ENCODE results near the gene CRYGN. TPM values are rescaled to one million over a fixed set of nuclear protein-coding genes. Genes with fewer than 3 reads are reported as not detected.

CRYGN gene
- total and polyA plus RNA-seq, 9 of the 15 experiments (the other 6 are each of a cell fraction or from before 2014, with no cell fraction given) = not detected

- Histone ChIP-seq H3K27ac (ENCODE audit: extremely low read depth, low read depth, low read length) (no peak within 1 kb of the TSS), H3K4me3 (no peak within 1 kb of the TSS), H3K4me2 (ENCODE audit: insufficient read depth, low read length) (no peak within 1 kb of the TSS), H3K36me3 (ENCODE audit: control insufficient read depth, insufficient read depth, low read length) (no peaks in the 10 kb centered on the region), H3K9ac (ENCODE audit: insufficient read depth in 1 of 2, low read depth in 2 of 2, low read length in 2 of 2) (peak within 1 kb of the TSS in 1 of 2 experiments; percentile 22; a peak in 1 of 4 replicates), H3K27me3 (ENCODE audit: control insufficient read depth in 2 of 2, insufficient read depth in 2 of 2, low read length in 2 of 2) (peaks cover 4 to 6% of the 10 kb centered on the region in 2 experiments; a peak in 1 of 5 replicates), H4K20me1 (replicated peaks; ENCODE audit: control insufficient read depth, insufficient read depth, low read length) (no peaks in the 10 kb centered on the region), H3K9me1 (ENCODE audit: control insufficient read depth, insufficient read depth, low read length) (no peaks in the 10 kb centered on the region), H3K4me1 (replicated peaks in 1 of 2; ENCODE audit: control insufficient read depth in 2 of 2, insufficient read depth in 2 of 2, low read length in 2 of 2) (peaks cover 17 to 38% of the 10 kb centered on the region in 2 experiments), H3K79me2 (ENCODE audit: control insufficient read depth, insufficient read depth, low read length) (no peaks in the 10 kb centered on the region), H3K9me3 (replicated peaks; ENCODE audit: control insufficient read depth, insufficient read depth, low read depth, low read length) (no peaks in the 10 kb centered on the region; the same call in 1 of the 2 replicates), H2AFZ (ENCODE audit: low read depth, low read length) (peak within 1 kb of the TSS; percentile 76; the same call in 1 of the 2 replicates)
- no peak for FAIRE-seq
- no TSS peak for BruUV-seq (replicated peaks)
- TF ChIP-seq, protein P1, sequence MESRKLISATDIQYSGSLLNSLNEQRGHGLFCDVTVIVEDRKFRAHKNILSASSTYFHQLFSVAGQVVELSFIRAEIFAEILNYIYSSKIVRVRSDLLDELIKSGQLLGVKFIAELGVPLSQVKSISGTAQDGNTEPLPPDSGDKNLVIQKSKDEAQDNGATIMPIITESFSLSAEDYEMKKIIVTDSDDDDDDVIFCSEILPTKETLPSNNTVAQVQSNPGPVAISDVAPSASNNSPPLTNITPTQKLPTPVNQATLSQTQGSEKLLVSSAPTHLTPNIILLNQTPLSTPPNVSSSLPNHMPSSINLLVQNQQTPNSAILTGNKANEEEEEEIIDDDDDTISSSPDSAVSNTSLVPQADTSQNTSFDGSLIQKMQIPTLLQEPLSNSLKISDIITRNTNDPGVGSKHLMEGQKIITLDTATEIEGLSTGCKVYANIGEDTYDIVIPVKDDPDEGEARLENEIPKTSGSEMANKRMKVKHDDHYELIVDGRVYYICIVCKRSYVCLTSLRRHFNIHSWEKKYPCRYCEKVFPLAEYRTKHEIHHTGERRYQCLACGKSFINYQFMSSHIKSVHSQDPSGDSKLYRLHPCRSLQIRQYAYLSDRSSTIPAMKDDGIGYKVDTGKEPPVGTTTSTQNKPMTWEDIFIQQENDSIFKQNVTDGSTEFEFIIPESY (CRISPR knock-in tag; IDR thresholded peaks at IDR 0.05) = peak; percentile 80; the same call in 1 of the 2 replicates
- TF ChIP-seq GTF2E2 (tag; IDR thresholded peaks at IDR 0.05) (no peak), ZNF263 (CRISPR knock-in tag; IDR thresholded peaks at IDR 0.05; ENCODE audit: borderline replicate concordance) (no peak), XRCC5 (IDR thresholded peaks at IDR 0.05; ENCODE audit: low read depth, low read length) (no peak), MGA (IDR thresholded peaks at IDR 0.05) (no peak)
- CTCF ChIA-PET (ENCODE audit: low intra/inter-chr PET ratio) = no interaction called here
- no peak for ATAC-seq
- no peak for DNase-seq (ENCODE audit: extremely low read depth in 1 of 4, low spot score in 3 of 4)
- intact Hi-C loops (cut with micrococcal nuclease) (loop anchor here (5.0 kb wide), 1 partner anchor 37 kb away; no protein-coding TSS in a partner anchor), in situ Hi-C loops (cut with MboI) (no loop called here)
- POLR2A ChIA-PET = interaction anchor here (1.0 kb wide), 1 partner anchor 10 kb away, joined by 5 read pairs; no protein-coding TSS in a partner anchor
- 86% methylated on average over 30 of the region's 75 CpGs for WGBS (ENCODE audit: insufficient coverage, low coverage, missing lambda C conversion rate)
These were observed 30.1 kb downstream of the CRYGN start, which contains the start of gene WDR86 for GRCh38 chr7:151409667-151410404. WDR86 (minus strand) TSS chr7:151410038; CDS start chr7:151409589, 449 bp downstream.
